BJ (cell line): ENCODE measurements around the gene CREB1. TPM values are rescaled to one million over a fixed set of nuclear protein-coding genes. Genes with fewer than 3 reads are reported as not detected.

Experiments used
- CTCF ChIA-PET: fragments of 350-600 bp; formaldehyde crosslinking; extraction: SDS; loops from one replicate; lab custom pipeline; 2021; ENCODE audit warnings: antibody characterized with exemption, inconsistent platforms; lab: Yijun Ruan, JAX
- POLR2A ChIA-PET: fragments of 300-600 bp; sonication (Branson Sonifier 250); formaldehyde crosslinking; extraction: SDS; loops from one replicate; lab custom pipeline; 2021; ENCODE audit warnings: antibody characterized with exemption; lab: Charles Lee
- DNase-seq: peaks from one replicate; pipeline ENCODE4 v3.0.0-alpha.2; 2011; ENCODE audit warnings: low read depth
- H3K27me3 ChIP-seq: 2 replicates; pipeline ENCODE4 v1.6.0; 2011; ENCODE audit warnings: low read length; ENCODE audit not compliant: control insufficient read depth, insufficient read depth
- H3K36me3 ChIP-seq: 2 replicates; pipeline ENCODE4 v1.5.1; 2011; ENCODE audit warnings: low read length; ENCODE audit not compliant: control insufficient read depth, insufficient read depth
- H3K4me3 ChIP-seq: 2 replicates; pipeline ENCODE4 v1.5.1; 2011; ENCODE audit warnings: low read depth, mild to moderate bottlenecking, control low read depth, low read length
- polyA plus RNA-seq: library from polyadenylated mRNA; depleted of rRNA; stranded (reverse); fragments of >200 nt; gene quantifications from 2 replicates; pipeline ENCODE4 v1.2.3, GENCODE V29; 2011
- TF ChIP-seq, protein P1 (sequence below): IDR thresholded peaks from 2 replicates; pipeline ENCODE4 v1.5.1; 2011; ENCODE audit warnings: low read depth, mild to moderate bottlenecking, control low read depth, inconsistent platforms, low read length, moderate library complexity; ENCODE audit not compliant: insufficient read depth

CREB1 gene
- polyA plus RNA-seq, 1 experiment = 44.4 TPM

DNA sequence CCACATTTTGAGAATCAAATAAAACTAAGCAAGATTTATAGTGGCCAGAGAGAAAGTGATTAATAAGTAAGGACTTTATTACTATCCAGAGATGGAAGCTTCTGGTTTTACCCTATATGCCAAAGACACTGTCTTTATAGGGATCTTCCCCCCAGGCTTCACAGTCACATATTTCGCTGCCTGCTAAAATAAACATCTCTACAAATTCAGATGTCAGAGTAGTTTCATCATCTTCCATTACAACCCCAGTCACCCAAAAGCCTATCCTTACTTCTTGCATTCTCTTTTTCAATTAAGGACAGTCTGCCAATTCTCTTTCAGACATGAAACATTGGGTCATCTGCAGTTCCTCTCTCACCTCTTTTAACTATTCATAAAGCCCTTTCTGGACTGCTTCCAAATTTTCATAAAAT, 28.3 kb downstream of the CREB1 start:
- no peak overlapping the region for H3K4me3 ChIP-seq
- TF ChIP-seq, protein P1, sequence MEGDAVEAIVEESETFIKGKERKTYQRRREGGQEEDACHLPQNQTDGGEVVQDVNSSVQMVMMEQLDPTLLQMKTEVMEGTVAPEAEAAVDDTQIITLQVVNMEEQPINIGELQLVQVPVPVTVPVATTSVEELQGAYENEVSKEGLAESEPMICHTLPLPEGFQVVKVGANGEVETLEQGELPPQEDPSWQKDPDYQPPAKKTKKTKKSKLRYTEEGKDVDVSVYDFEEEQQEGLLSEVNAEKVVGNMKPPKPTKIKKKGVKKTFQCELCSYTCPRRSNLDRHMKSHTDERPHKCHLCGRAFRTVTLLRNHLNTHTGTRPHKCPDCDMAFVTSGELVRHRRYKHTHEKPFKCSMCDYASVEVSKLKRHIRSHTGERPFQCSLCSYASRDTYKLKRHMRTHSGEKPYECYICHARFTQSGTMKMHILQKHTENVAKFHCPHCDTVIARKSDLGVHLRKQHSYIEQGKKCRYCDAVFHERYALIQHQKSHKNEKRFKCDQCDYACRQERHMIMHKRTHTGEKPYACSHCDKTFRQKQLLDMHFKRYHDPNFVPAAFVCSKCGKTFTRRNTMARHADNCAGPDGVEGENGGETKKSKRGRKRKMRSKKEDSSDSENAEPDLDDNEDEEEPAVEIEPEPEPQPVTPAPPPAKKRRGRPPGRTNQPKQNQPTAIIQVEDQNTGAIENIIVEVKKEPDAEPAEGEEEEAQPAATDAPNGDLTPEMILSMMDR = no peak
- ChIA-PET POLR2A (interaction anchor here (0.7 kb wide), 1 partner anchor 27 kb away, joined by 9 read pairs; no protein-coding TSS in a partner anchor), CTCF (interaction anchor here (1.2 kb wide), 2 partner anchors 39 to 188 kb away, joined by 3 read pairs; no protein-coding TSS in a partner anchor)
- H3K27me3 ChIP-seq = no peaks in the 10 kb centered on the region
- peak; percentile 78 for DNase-seq
- H3K36me3 ChIP-seq = 0 out of 2 replicates have a peak, but pooled peaks cover 1% of the 10 kb centered on the region

DNA sequence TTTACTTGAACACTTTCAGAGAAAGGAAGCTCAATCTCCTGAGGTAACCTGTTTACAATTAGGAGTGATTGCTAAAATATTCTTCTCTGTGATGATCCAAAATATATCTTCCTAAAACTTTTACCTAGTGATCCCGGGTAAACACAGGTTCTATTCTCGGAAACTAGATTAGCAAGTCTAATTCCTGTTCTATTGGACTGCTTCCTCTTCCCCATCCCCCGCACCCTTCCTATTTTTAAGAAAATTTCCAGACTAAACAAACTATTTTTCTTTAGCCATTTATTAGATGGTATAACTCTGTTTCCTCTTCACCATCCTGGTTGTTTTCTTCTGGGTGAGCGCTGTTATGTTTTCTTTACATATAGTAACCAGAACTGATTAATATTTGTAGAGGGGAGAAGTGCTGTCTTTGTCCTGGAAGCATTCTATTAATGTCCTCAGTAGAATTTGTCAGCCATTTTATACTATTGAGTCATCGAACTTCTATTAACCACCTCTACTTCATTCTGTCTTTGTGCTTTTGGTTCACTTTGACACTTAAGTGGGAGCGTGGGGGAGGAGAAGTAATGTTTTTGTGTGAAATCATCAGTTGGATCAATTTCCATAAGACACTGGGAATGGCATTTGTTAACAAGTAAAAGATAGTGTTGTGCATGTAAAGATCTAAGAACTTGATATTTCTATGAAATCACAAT, 31.8 kb downstream of the CREB1 start:
- ChIA-PET CTCF (interaction anchor here (0.8 kb wide), 1 partner anchor 14 kb away, joined by 3 read pairs; no protein-coding TSS in a partner anchor), POLR2A (no interaction called here)
- Histone ChIP-seq H3K27me3 (no peaks in the 10 kb centered on the region), H3K36me3 (0 out of 2 replicates have a peak, but pooled peaks cover 1% of the 10 kb centered on the region), H3K4me3 (no peak overlapping the region)
- DNase-seq = no peak
- TF ChIP-seq, protein P1 = no peak

DNA sequence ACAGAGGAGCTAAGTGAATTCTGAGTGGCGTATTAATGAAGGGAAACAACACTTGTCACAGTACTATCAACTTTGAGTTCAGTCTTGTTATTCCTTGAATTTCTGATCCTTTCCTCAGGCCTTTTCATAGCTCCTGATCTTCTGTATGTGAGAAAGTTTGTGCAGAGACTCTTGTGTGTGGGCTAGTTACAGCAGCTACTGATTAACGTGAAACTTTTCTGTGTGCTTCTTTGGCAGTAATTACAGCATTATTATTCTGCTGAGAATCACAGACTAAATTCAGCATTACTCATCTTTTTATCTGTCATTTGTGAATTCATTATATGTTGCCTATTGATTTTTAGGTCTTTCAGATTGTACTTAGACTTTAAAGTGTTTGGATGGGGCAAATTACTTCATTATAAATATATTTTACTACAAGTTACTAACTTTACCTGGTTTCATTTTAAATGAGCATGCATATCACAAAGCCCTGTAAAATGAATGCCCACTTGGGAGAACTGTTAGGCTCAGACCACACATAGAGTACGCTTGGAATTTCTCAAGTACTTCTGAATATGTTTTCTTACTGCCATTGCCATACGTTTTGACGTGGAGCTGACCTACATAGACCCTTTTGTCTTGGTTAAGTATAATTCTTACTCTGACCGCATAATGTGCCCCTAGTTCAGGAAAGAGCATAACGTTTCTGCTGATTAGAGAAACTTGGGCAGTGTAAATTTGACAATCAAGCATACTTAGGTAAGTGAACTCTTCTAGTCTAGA, 36.2 kb downstream of the CREB1 start:
- Histone ChIP-seq H3K36me3 (no peaks in the 10 kb centered on the region; the same call in 1 of the 2 replicates), H3K27me3 (no peaks in the 10 kb centered on the region), H3K4me3 (no peak overlapping the region)
- DNase-seq = no peak
- TF ChIP-seq, protein P1 = no peak
- CTCF ChIA-PET = no interaction called here
- POLR2A ChIA-PET = no interaction called here

DNA sequence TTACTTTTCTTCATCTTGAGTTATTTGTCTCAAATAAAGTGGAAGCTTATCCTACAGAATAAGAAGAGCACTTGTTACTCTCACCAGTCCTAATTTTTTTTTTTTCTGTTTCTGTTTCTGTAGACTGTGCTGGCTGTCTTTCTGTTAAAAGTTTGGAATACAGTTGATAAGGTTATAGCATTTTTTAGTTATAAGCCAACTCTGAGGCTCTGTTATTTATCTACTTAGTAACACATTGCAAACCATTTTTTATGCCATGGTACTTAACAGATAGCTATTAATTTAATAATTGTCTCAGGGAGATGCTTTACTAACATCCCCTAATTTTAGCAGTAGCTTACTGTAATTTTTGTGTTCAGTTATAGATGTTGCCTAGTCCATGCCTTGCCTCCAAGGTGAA, 37.9 kb downstream of the CREB1 start:
- Histone ChIP-seq H3K36me3 (no peaks in the 10 kb centered on the region; the same call in 1 of the 2 replicates), H3K4me3 (no peak overlapping the region), H3K27me3 (no peaks in the 10 kb centered on the region)
- DNase-seq = no peak
- TF ChIP-seq, protein P1 = no peak
- ChIA-PET POLR2A (no interaction called here), CTCF (interaction anchor here (0.7 kb wide), 1 partner anchor 58 kb away, joined by 3 read pairs; no protein-coding TSS in a partner anchor)

DNA sequence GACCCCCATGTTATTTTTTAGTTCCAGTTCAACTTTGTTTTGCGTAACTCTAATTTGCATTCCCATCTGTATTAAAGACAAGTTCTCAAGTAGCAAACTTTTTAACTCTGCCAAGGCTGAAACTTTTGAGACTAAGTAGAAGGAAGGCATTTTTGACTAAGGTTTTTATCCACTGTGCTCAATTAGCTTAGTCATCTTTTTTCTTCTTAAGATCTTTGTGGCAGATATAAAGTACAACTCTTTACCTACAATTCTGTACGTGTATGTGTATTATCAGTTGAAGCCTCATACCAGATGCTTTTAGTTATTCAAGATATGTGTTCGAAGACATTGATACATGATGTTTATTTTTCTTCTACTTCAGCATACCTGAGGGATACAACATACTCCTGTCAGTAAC, 41.6 kb downstream of the CREB1 start:
- Histone ChIP-seq H3K4me3 (no peak overlapping the region), H3K36me3 (peaks cover 1% of the 10 kb centered on the region), H3K27me3 (no peaks in the 10 kb centered on the region)
- TF ChIP-seq, protein P1 = no peak
- ChIA-PET CTCF (no interaction called here), POLR2A (no interaction called here)
- DNase-seq = no peak
